Esophagus muscularis mucosa (tissue), 3 donors: ENCODE measurements around the gene CFAP57.

Experiments
- POLR2A ChIP-seq: fragments of 450-650 bp; IDR thresholded peaks from one replicate; pipeline ENCODE4 v1.6.1; 2017; ENCODE audit warnings: antibody characterized with exemption, moderate library complexity, mild to moderate bottlenecking, low read depth
- TF ChIP-seq, protein P1 (sequence below), 3 experiments: fragments of 200-600 bp in 2 of 3; fragments of 450-650 bp in 1 of 3; sonication (generic) in 2 of 3; IDR thresholded peaks; one replicate each; pipeline ENCODE4 v1.5.1; 2017 to 2019; ENCODE audit warnings: antibody characterized with exemption in 3 of 3, mild to moderate bottlenecking in 2 of 3, moderate library complexity in 1 of 3

- TF ChIP-seq, protein P1, sequence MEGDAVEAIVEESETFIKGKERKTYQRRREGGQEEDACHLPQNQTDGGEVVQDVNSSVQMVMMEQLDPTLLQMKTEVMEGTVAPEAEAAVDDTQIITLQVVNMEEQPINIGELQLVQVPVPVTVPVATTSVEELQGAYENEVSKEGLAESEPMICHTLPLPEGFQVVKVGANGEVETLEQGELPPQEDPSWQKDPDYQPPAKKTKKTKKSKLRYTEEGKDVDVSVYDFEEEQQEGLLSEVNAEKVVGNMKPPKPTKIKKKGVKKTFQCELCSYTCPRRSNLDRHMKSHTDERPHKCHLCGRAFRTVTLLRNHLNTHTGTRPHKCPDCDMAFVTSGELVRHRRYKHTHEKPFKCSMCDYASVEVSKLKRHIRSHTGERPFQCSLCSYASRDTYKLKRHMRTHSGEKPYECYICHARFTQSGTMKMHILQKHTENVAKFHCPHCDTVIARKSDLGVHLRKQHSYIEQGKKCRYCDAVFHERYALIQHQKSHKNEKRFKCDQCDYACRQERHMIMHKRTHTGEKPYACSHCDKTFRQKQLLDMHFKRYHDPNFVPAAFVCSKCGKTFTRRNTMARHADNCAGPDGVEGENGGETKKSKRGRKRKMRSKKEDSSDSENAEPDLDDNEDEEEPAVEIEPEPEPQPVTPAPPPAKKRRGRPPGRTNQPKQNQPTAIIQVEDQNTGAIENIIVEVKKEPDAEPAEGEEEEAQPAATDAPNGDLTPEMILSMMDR (IDR thresholded peaks at IDR 0.05): no peak
- TF ChIP-seq POLR2A: no peak
These were observed 7.0 kb upstream of the CFAP57 start for GRCh38 chr1:43165162-43165561.
